Measurements from ENCODE around the gene TMEM63B. TPM values are rescaled to one million over a fixed set of nuclear protein-coding genes. Genes with fewer than 3 reads are reported as not detected.

Gene TMEM63B
- total and polyA plus RNA-seq, 9 of the 15 experiments (the other 6 are each of a cell fraction or from before 2014, with no cell fraction given) = 0.14 to 39.4 (median 14.4) TPM

GRCh38 chr6:44128020-44128917, 915 bp downstream of the TMEM63B start (continued):
- no peak for TF ChIP-seq PBX2 (CRISPR knock-in tag; IDR thresholded peaks at IDR 0.05; ENCODE audit: low read depth)
- TF ChIP-seq PBX2 (tag; conservative IDR thresholded peaks at IDR 0.05; ENCODE audit: low read depth) = no peak
- TF ChIP-seq ZNF609 (CRISPR knock-in tag; IDR thresholded peaks at IDR 0.05; ENCODE audit: borderline replicate concordance) = no peak
- TF ChIP-seq PPARD (CRISPR knock-in tag; IDR thresholded peaks at IDR 0.05) = no peak
- no peak for TF ChIP-seq BRCA1 (IDR thresholded peaks at IDR 0.05)
- no peak for TF ChIP-seq BRCA1 (CRISPR knock-in tag; IDR thresholded peaks at IDR 0.05)
- TF ChIP-seq RBM25 (IDR thresholded peaks at IDR 0.05; ENCODE audit: low read depth, low read length, severe bottlenecking) = no peak
- TF ChIP-seq RBM39 (optimal IDR thresholded peaks at IDR 0.05; ENCODE audit: low read depth, low read length) = no peak
- TF ChIP-seq ZNF518B (CRISPR knock-in tag; IDR thresholded peaks at IDR 0.05) = no peak
- 0 out of 2 replicates have a peak, but pooled peaks have one; percentile 48 for TF ChIP-seq MIER1 (IDR thresholded peaks at IDR 0.05; ENCODE audit: low read depth)
- TF ChIP-seq ZNF778 (CRISPR knock-in tag; IDR thresholded peaks at IDR 0.05) = no peak
- TF ChIP-seq STAT5B (CRISPR knock-in tag; IDR thresholded peaks at IDR 0.05) = no peak
- TF ChIP-seq ELK1 (CRISPR knock-in tag; IDR thresholded peaks at IDR 0.05) = no peak
- no peak for TF ChIP-seq SPI1 (IDR thresholded peaks at IDR 0.05; ENCODE audit: borderline replicate concordance, low read depth, low read length)
